ENCODE results near the gene CERT1. TPM values are rescaled to one million over a fixed set of nuclear protein-coding genes. Genes with fewer than 3 reads are reported as not detected.

Gene CERT1
- total RNA-seq, 1 experiment from 2014 or later, result 17.6 TPM

GRCh38 chr5:75337366-75338021 is 173.9 kb downstream of the CERT1 start:
- peaks cover 20% of the 10 kb centered on the region for H4K20me1 ChIP-seq (ENCODE audit: insufficient read depth)
- no peak for TF ChIP-seq CTCF (conservative IDR thresholded peaks at IDR 0.05)
- TF ChIP-seq EZH2 (IDR thresholded peaks at IDR 0.05; ENCODE audit: low read depth), result no peak
- peak overlapping the region; percentile 40; the same call in 1 of the 2 replicates for H3K27ac ChIP-seq
- no peaks in the 10 kb centered on the region for H3K9me3 ChIP-seq (ENCODE audit: insufficient read depth, low read depth)
- H3K27me3 ChIP-seq (ENCODE audit: insufficient read depth, low read depth), result no peaks in the 10 kb centered on the region
- peak overlapping the region; percentile 97 for H3K4me2 ChIP-seq
- H3K9me2 ChIP-seq (ENCODE audit: insufficient read depth), result no peaks in the 10 kb centered on the region
- peak overlapping the region; percentile 84 for H2AFZ ChIP-seq
- H3F3A ChIP-seq (ENCODE audit: insufficient read depth, low read depth), result peaks cover 16% of the 10 kb centered on the region
- POLR2A ChIA-PET (ENCODE audit: unreplicated experiment), result interaction anchor here (0.6 to 1.3 kb wide), 7 partner anchors 16 to 1375 kb away, joined by 4 to 22 read pairs (median 10); partner anchors contain the start of gene FAM169A
- BruUV-seq (replicated peaks), result TSS peak; percentile 35
- peak overlapping the region; percentile 83 for H3K4me3 ChIP-seq
- H3K79me2 ChIP-seq (ENCODE audit: low read depth), result peaks cover 52% of the 10 kb centered on the region
- CTCF ChIA-PET, result interaction anchor here (0.7 to 1.4 kb wide), 3 partner anchors 72 to 411 kb away, joined by 3 to 11 read pairs (median 4); partner anchors contain the start of gene ANKRD31
- peak in 1 of 2 experiments; percentile 18 for DNase-seq
- peaks cover 6% of the 10 kb centered on the region; the same call in 1 of the 2 replicates for H3K36me3 ChIP-seq (ENCODE audit: low read depth)
- intact Hi-C loops (cut with micrococcal nuclease; ENCODE audit: unreplicated experiment), result loop anchor here (1.0 to 10.0 kb wide), 6 partner anchors 71 to 663 kb away; partner anchors contain the start of gene GCNT4
- H3K4me1 ChIP-seq (replicated peaks; ENCODE audit: insufficient read depth), result peaks cover 55% of the 10 kb centered on the region

DNA sequence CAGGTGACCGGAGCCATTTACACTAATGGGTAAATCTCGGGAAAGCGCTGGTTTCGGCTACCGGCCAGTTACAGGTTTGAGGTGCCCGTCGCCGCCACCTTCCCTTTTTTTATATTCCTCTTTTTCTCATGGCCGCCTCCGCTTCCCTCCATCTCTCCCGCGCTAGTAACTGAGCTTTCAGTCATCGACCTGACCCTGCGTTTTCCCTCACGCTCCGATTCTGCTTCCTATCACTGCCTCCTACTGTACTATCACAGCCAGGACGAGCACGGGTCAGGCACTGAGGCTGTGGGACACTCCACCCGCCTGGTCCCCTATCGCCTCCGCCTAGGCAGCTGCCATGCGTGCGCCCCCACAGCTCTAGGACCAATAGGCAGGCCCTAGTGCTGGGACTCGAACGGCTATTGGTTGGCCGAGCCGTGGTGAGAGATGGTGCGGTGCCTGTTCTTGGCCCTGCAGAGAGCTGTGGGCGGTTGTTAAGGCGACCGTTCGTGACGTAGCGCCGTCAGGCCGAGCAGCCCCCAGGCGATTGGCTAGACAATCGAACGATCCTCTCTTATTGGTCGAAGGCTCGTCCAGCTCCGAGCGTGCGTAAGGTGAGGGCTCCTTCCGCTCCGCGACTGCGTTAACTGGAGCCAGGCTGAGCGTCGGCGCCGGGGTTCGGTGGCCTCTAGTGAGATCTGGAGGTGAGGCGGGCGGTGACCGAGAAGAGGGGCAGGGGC is 174.7 kb downstream of the CERT1 start, which contains the start of gene HMGCR:
HMGCR (plus strand) TSS at position 606 of the 722 bp plus-strand sequence. CDS start 5,386 bp downstream, outside the sequence.
- peak within 1 kb of the TSS; percentile 83 for H3K4me3 ChIP-seq
- peaks cover 2% of the 10 kb centered on the region; the same call in 1 of the 2 replicates for H3K36me3 ChIP-seq (ENCODE audit: low read depth)
- H2AFZ ChIP-seq, result peak within 1 kb of the TSS; percentile 87
- peaks cover 16% of the 10 kb centered on the region for H3F3A ChIP-seq (ENCODE audit: insufficient read depth, low read depth)
- no TSS peak for BruUV-seq (replicated peaks)
- no peaks in the 10 kb centered on the region for H3K27me3 ChIP-seq (ENCODE audit: insufficient read depth, low read depth)
- peak; percentile 98 for DNase-seq
- H3K9me2 ChIP-seq (ENCODE audit: insufficient read depth), result no peaks in the 10 kb centered on the region
- CTCF ChIA-PET, result interaction anchor here (0.6 to 1.4 kb wide), 6 partner anchors 54 to 411 kb away, joined by 3 to 11 read pairs (median 4); partner anchors contain the start of gene ANKRD31
- peak within 1 kb of the TSS; percentile 78 for H3K27ac ChIP-seq
- no peaks in the 10 kb centered on the region for H3K9me3 ChIP-seq (ENCODE audit: insufficient read depth, low read depth)
- H3K4me2 ChIP-seq, result peak within 1 kb of the TSS; percentile 100
- peaks cover 45% of the 10 kb centered on the region for H3K79me2 ChIP-seq (ENCODE audit: low read depth)
- intact Hi-C loops (cut with micrococcal nuclease; ENCODE audit: unreplicated experiment), result loop anchor here (1.0 to 10.0 kb wide), 6 partner anchors 70 to 662 kb away; partner anchors contain the start of gene GCNT4
- TF ChIP-seq EZH2 (IDR thresholded peaks at IDR 0.05; ENCODE audit: low read depth), result no peak
- TF ChIP-seq CTCF (conservative IDR thresholded peaks at IDR 0.05), result peak; percentile 11; the same call in 1 of the 2 replicates
- POLR2A ChIA-PET (ENCODE audit: unreplicated experiment), result interaction anchor here (0.5 to 1.3 kb wide), 15 partner anchors 16 to 1544 kb away, joined by 3 to 22 read pairs (median 4); partner anchors contain the start of gene FAM169A
- H3K4me1 ChIP-seq (replicated peaks; ENCODE audit: insufficient read depth), result peaks cover 47% of the 10 kb centered on the region
- H4K20me1 ChIP-seq (ENCODE audit: insufficient read depth), result peaks cover 17% of the 10 kb centered on the region

Measured in PC-9 (cell line).